SU-DHL-6 (cell line): Measurements from ENCODE around the gene SLCO3A1.

Experiments
- CTCF ChIP-seq: fragments of 200-600 bp; sonication (generic); IDR thresholded peaks from one replicate; pipeline ENCODE4 v1.5.1; 2017; ENCODE audit warnings: antibody characterized with exemption, mild to moderate bottlenecking, low read length, moderate library complexity; ENCODE audit not compliant: insufficient read depth, poor library complexity, severe bottlenecking
- EZH2phosphoT487 ChIP-seq: fragments of 200-600 bp; sonication (generic), shearing (Covaris generic); conservative IDR thresholded peaks from 2 replicates; pipeline ENCODE4 v1.6.1; 2018; ENCODE audit warnings: mild to moderate bottlenecking, antibody characterized with exemption, low read length, moderate library complexity, mixed read lengths

- TF ChIP-seq CTCF (no peak), EZH2phosphoT487 (no peak)
Observed at GRCh38 chr15:91921843-91922198, 68.3 kb downstream of the SLCO3A1 start.
